Prostate gland (tissue), 2 donors: ENCODE measurements around the gene LGR4. TPM values are rescaled to one million over a fixed set of nuclear protein-coding genes. Genes with fewer than 3 reads are reported as not detected.

Source experiments
- DNase-seq: peaks from one replicate; pipeline ENCODE4 v3.0.0-alpha.2; 2019; ENCODE audit warnings: low spot score
- H3K27ac ChIP-seq, 2 donors: fragments of 200-600 bp; sonication (generic); 2 replicates each; pipeline ENCODE4 v1.5.1; 2017 to 2019
- H3K27me3 ChIP-seq: fragments of 200-600 bp; sonication (generic); replicated peaks from 2 replicates; pipeline ENCODE4 v1.5.1; 2019; ENCODE audit not compliant: insufficient read depth
- H3K36me3 ChIP-seq, 2 donors: fragments of 200-600 bp; sonication (generic); 1 replicate in 1 of 2; 2 replicates in 1 of 2; pipeline versions ENCODE4 v1.5.1 to v1.8.1; 2017 to 2019
- H3K4me1 ChIP-seq: fragments of 200-600 bp; sonication (generic); replicated peaks from 2 replicates; pipeline ENCODE4 v1.5.1; 2019
- H3K4me3 ChIP-seq, 2 donors: fragments of 200-600 bp; sonication (generic); 2 replicates each; pipeline ENCODE4 v1.5.1; 2017 to 2019
- H3K9me3 ChIP-seq: fragments of 200-600 bp; sonication (generic); 2 replicates; pipeline ENCODE4 v1.5.1; 2017
- POLR2A ChIP-seq: fragments of 450-650 bp; IDR thresholded peaks from one replicate; pipeline ENCODE4 v1.6.1; 2016; ENCODE audit warnings: antibody characterized with exemption, mild to moderate bottlenecking
- POLR2AphosphoS5 ChIP-seq: sonication (generic); formaldehyde crosslinking; IDR thresholded peaks from one replicate; pipeline ENCODE4 v1.6.1; 2017; ENCODE audit warnings: antibody characterized with exemption
- WGBS: methylation state at CpG from one replicate; pipeline ENCODE4 v1.1.5; 2018; 5-methylcytosine and 5-hydroxymethylcytosine counted together
- intact Hi-C: fragments of 100-400 bp; cut with DNase I; formaldehyde crosslinking; loops from one replicate; pipeline ENCODE4 v1.14.2; 2022
- total RNA-seq, 2 donors: library from RNA; depleted of rRNA; stranded (reverse); fragments of >200 nt; gene quantifications; one replicate each; pipeline ENCODE4 v1.1.0, GENCODE V29; 2016
- TF ChIP-seq, protein P1 (sequence below), 4 experiments: fragments of 200-600 bp in 2 of 4; fragments of 450-650 bp in 2 of 4; sonication (generic) in 2 of 4; IDR thresholded peaks; 1 replicate in 3 of 4; 2 replicates in 1 of 4; pipeline ENCODE4 v1.5.1; 2016 to 2019; ENCODE audit warnings: antibody characterized with exemption in 4 of 4, mild to moderate bottlenecking in 2 of 4, moderate library complexity in 2 of 4

Gene LGR4
- total RNA-seq, 2 donors from 2014 or later, result 49.2 to 97.2 TPM

DNA sequence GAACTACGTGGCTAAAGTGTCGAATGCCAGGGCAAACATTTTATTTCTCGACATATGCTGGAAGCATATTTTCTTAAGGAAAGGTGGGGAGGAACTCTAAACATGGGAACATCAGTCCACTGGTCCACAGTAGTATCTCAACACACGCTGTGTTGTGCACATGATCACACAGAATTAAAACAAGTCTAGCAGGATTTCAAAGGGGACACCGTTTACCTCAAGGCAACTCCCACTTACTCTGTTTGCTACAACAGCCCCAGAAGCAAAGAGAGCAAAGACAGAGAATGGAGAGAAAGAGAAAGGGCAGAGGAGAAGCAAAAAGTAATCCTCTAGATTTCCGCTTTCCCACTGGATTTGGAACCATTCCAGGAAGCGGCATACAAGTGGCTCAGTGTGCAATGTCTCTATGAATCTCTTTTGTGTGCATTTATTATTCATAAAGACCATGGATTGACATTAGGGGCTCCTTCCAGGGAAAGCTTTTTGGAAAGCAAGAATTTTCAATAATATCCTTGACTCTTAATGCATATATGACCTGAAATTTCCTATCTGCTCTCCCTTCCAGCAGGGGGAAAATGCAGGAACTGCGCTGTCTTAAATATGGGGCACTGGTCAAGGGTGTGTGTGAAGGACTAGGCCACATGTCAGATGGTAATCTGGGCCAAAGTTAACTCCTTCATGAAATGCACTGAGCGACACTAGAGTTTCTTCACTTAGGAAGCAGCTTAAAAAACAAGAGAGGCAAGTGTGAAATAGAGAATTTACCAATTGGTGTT is 74.8 kb downstream of the LGR4 start:
- no peak for TF ChIP-seq POLR2AphosphoS5
- TF ChIP-seq POLR2A, result no peak
- TF ChIP-seq, protein P1, sequence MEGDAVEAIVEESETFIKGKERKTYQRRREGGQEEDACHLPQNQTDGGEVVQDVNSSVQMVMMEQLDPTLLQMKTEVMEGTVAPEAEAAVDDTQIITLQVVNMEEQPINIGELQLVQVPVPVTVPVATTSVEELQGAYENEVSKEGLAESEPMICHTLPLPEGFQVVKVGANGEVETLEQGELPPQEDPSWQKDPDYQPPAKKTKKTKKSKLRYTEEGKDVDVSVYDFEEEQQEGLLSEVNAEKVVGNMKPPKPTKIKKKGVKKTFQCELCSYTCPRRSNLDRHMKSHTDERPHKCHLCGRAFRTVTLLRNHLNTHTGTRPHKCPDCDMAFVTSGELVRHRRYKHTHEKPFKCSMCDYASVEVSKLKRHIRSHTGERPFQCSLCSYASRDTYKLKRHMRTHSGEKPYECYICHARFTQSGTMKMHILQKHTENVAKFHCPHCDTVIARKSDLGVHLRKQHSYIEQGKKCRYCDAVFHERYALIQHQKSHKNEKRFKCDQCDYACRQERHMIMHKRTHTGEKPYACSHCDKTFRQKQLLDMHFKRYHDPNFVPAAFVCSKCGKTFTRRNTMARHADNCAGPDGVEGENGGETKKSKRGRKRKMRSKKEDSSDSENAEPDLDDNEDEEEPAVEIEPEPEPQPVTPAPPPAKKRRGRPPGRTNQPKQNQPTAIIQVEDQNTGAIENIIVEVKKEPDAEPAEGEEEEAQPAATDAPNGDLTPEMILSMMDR (IDR thresholded peaks at IDR 0.05), result no peak
- Histone ChIP-seq H3K27me3 (no peaks in the 10 kb centered on the region), H3K27ac (peak overlapping the region in 1 of 2 donors; percentile 9), H3K4me3 (no peak overlapping the region), H3K9me3 (no peaks in the 10 kb centered on the region), H3K36me3 (no peaks in the 10 kb centered on the region), H3K4me1 (peaks cover 9% of the 10 kb centered on the region)
- DNase-seq, result no peak
- intact Hi-C loops, result no loop called here
- WGBS, result 68% methylated on average over 9 of the region's 9 CpGs

DNA sequence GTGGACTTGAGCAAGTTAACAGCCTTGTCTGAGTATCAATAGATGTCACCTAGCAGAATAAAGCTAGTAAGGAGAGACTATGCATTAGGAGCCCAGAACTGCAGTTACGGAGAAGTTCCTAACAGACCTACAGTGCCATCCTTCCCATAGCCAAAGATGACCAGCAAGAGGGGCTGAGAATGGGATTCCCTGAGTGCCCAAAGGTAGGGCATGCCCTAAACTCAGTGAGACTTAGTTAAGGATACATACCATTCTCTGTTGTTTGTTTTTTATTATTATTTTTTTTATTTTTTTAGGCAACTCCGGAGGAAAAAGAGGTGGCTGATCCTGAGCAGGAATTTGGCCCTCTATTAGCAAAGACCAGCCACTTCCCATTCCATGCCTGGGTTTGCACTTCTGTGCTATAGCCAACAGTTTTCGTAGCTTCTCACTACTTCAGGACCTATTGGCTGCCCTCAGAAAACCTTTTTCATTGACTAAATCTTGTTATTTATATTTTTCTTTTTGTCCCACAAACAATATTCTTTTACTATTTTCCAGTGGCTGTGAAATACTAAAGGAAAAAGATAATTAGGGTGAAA is 76.2 kb downstream of the LGR4 start:
- Histone ChIP-seq H3K4me1 (peaks cover 4% of the 10 kb centered on the region), H3K27ac (peak overlapping the region; percentile 66 to 71), H3K36me3 (no peaks in the 10 kb centered on the region), H3K4me3 (no peak overlapping the region), H3K27me3 (no peaks in the 10 kb centered on the region), H3K9me3 (no peaks in the 10 kb centered on the region)
- 65% methylated on average over 3 of the region's 3 CpGs for WGBS
- TF ChIP-seq, protein P1 (IDR thresholded peaks at IDR 0.05), result no peak
- TF ChIP-seq POLR2AphosphoS5 (no peak), POLR2A (no peak)
- intact Hi-C loops, result no loop called here
- DNase-seq, result no peak

DNA sequence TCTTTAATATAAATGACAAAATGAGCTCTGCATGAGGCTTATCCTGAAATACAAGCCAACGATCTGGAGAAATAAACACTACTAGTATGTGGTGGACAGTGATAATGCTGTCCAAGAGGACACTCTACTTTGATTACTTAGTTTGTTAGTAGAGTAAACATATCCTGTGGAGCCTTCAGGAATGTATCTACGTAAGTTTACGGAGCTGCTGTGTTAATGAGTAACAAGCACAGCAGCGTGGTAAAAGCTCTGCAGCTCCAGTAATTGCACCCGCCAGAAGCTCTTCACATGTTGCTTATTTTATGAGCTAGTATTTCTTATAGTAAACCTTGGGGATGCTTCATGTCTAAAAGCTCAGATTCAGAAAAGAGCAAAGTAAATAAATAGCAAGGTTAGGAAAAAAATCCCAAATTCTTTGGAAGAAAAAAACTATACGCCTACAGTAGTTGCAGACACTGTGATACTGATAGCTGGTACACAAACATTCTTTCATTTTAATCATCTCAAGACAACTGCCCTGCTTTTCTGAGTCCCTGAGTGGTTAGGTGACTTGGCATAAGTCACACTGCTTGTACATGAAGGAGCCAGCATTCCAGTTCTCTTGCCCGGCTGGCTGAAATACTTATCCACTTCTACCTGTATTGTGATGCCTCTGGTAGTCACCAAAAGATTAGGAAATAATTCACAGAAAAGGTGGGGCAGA is 76.9 kb downstream of the LGR4 start:
- no peaks in the 10 kb centered on the region for H3K27me3 ChIP-seq
- H3K9me3 ChIP-seq, result no peaks in the 10 kb centered on the region
- H3K4me3 ChIP-seq, result no peak overlapping the region
- H3K27ac ChIP-seq, result peak overlapping the region; percentile 66 to 71
- 17% methylated on average over 7 of the region's 7 CpGs for WGBS
- H3K36me3 ChIP-seq, result no peaks in the 10 kb centered on the region
- intact Hi-C loops, result no loop called here
- peaks cover 4% of the 10 kb centered on the region for H3K4me1 ChIP-seq
- DNase-seq, result peak; percentile 54
- no peak for TF ChIP-seq POLR2A
- TF ChIP-seq POLR2AphosphoS5, result peak; percentile 65
- TF ChIP-seq, protein P1 (IDR thresholded peaks at IDR 0.05), result no peak

DNA sequence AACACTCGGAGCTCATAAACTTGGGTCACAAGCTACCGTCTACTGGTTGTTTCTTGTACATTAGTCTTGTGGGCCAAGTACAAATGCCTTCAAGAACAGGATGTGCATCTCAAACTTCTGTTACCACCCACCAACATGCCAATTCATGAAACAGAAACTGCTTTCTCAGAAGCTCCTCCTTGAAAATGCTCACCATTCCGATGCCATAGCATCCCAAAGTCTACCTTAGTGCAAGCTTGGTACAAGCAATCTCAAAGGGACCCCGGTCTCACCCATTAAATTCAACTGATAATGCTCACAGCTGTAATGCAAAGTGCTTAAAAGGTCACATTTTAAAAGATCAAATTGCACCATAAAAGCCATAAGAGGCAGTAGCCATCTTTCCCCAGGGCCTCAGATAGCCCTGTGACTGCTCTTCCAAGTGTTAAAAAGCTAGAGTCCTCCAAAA is 77.8 kb downstream of the LGR4 start:
- no peaks in the 10 kb centered on the region for H3K9me3 ChIP-seq
- peaks cover 4% of the 10 kb centered on the region for H3K4me1 ChIP-seq
- H3K36me3 ChIP-seq, result no peaks in the 10 kb centered on the region
- H3K27me3 ChIP-seq, result no peaks in the 10 kb centered on the region
- no peak overlapping the region for H3K4me3 ChIP-seq
- TF ChIP-seq POLR2A, result no peak
- TF ChIP-seq, protein P1 (IDR thresholded peaks at IDR 0.05), result no peak
- peak; percentile 71 for TF ChIP-seq POLR2AphosphoS5
- 16% methylated on average over 4 of the region's 4 CpGs for WGBS
- intact Hi-C loops, result no loop called here
- H3K27ac ChIP-seq, result peak overlapping the region; percentile 66 to 71
- DNase-seq, result peak; percentile 44
